ENCODE results near the gene PAXX.

- TF ChIP-seq L3MBTL2 (conservative IDR thresholded peaks at IDR 0.05) (no peak), SP1 (IDR thresholded peaks at IDR 0.05) (no peak), PKNOX1 (IDR thresholded peaks at IDR 0.05) (no peak), ELF4 (IDR thresholded peaks at IDR 0.05) (no peak), TARDBP (IDR thresholded peaks at IDR 0.05) (no peak), BHLHE40 (IDR thresholded peaks at IDR 0.05; ENCODE audit: borderline replicate concordance) (no peak), HDGF (IDR thresholded peaks at IDR 0.05; ENCODE audit: borderline replicate concordance) (no peak), SUZ12 (IDR thresholded peaks at IDR 0.05) (no peak), FOXK2 (IDR thresholded peaks at IDR 0.05) (no peak), ARNT (IDR thresholded peaks at IDR 0.05) (no peak)
These were observed 2.6 kb downstream of the PAXX start for GRCh38 chr9:136994888-136995230.
